ENCODE results near the gene MROH2A. TPM values are rescaled to one million over a fixed set of nuclear protein-coding genes. Genes with fewer than 3 reads are reported as not detected.

Gene MROH2A
- total and polyA plus RNA-seq, 9 of the 15 experiments (the other 6 are each of a cell fraction or from before 2014, with no cell fraction given) = 0.03 TPM; not detected in 8

DNA sequence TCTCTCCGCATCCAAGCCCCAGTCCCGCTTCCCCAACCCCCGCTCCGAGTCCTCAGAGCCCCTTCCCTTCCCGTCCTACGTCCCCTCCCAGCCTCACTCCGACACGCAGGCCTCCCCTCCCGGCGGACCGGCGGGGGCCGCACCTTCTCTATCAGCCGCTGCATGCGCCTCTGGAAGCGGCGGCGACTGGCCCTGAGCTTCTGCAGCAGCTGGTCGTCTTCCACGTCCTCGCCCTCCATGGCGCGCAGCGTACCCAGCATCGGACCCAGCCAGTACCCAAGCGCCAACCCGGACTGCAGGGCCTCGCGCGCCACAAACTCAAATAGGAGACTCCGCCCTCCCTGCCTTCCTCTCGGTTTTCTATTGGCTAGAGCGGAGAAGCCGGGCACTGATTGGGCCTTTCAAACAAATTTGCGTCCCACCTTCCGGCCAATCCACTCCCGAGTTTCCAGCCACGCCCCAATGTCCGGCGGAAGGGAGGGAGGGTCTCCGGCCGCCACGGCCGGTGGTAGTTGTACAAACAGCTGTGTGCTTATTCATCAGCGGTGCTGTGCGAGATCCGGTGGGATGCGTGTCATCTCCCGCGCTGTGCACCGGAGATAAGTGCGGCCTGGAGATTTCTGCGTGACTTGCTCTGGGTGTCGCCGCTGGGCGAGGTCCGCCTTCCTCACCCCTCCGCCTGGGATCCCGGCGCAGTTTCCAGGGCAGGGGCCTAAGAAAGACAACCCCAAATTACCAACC, 76.3 kb downstream of the MROH2A start, which contains the start of gene HJURP (continued):
- TF ChIP-seq, protein P1, sequence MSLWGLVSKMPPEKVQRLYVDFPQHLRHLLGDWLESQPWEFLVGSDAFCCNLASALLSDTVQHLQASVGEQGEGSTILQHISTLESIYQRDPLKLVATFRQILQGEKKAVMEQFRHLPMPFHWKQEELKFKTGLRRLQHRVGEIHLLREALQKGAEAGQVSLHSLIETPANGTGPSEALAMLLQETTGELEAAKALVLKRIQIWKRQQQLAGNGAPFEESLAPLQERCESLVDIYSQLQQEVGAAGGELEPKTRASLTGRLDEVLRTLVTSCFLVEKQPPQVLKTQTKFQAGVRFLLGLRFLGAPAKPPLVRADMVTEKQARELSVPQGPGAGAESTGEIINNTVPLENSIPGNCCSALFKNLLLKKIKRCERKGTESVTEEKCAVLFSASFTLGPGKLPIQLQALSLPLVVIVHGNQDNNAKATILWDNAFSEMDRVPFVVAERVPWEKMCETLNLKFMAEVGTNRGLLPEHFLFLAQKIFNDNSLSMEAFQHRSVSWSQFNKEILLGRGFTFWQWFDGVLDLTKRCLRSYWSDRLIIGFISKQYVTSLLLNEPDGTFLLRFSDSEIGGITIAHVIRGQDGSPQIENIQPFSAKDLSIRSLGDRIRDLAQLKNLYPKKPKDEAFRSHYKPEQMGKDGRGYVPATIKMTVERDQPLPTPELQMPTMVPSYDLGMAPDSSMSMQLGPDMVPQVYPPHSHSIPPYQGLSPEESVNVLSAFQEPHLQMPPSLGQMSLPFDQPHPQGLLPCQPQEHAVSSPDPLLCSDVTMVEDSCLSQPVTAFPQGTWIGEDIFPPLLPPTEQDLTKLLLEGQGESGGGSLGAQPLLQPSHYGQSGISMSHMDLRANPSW (CRISPR knock-in tag; IDR thresholded peaks at IDR 0.05) = no peak
- peak; percentile 21; the same call in 1 of the 2 replicates for TF ChIP-seq CHD2 (IDR thresholded peaks at IDR 0.05; ENCODE audit: low read depth, low read length)
- TF ChIP-seq NCOA4 (IDR thresholded peaks at IDR 0.05; ENCODE audit: partially characterized antibody) = no peak
- no peak for TF ChIP-seq ZNF217 (CRISPR knock-in tag; IDR thresholded peaks at IDR 0.05)
- no peak for TF ChIP-seq PRMT5 (CRISPR knock-in tag; IDR thresholded peaks at IDR 0.05)
- peak; percentile 22; the same call in 1 of the 2 replicates for TF ChIP-seq ZNF24 (IDR thresholded peaks at IDR 0.05)
- no peak for TF ChIP-seq NFXL1 (CRISPR knock-in tag; IDR thresholded peaks at IDR 0.05)
- no peak for TF ChIP-seq PTRF (tag; IDR thresholded peaks at IDR 0.05)
- TF ChIP-seq SRSF3 (IDR thresholded peaks at IDR 0.05; ENCODE audit: insufficient read depth, low read length) = no peak
- TF ChIP-seq HCFC1 (IDR thresholded peaks at IDR 0.05; ENCODE audit: low read depth, low read length) = peak; percentile 23; the same call in 1 of the 2 replicates
- TF ChIP-seq HNRNPL (IDR thresholded peaks at IDR 0.05; ENCODE audit: low read depth, low read length) = no peak
- TF ChIP-seq JUN (IDR thresholded peaks at IDR 0.05; ENCODE audit: borderline replicate concordance, low read depth, low read length) = peak; percentile 70; the same call in 1 of the 2 replicates
- no peak for TF ChIP-seq JUN (CRISPR knock-in tag; IDR thresholded peaks at IDR 0.05; ENCODE audit: borderline replicate concordance)
- no peak for TF ChIP-seq ZNF224 (CRISPR knock-in tag; IDR thresholded peaks at IDR 0.05)
- TF ChIP-seq ZNF124 (CRISPR knock-in tag; IDR thresholded peaks at IDR 0.05) = no peak
- TF ChIP-seq RNF2 (IDR thresholded peaks at IDR 0.05) = peak; percentile 75; the same call in 1 of the 2 replicates
- TF ChIP-seq L3MBTL2 (IDR thresholded peaks at IDR 0.05) = peak; percentile 88
- TF ChIP-seq CBX5 (IDR thresholded peaks at IDR 0.05; ENCODE audit: borderline replicate concordance, low read depth) = no peak
- TF ChIP-seq SMAD1 (IDR thresholded peaks at IDR 0.05; ENCODE audit: low read depth, low read length, partially characterized antibody) = no peak
- TF ChIP-seq, protein P2, sequence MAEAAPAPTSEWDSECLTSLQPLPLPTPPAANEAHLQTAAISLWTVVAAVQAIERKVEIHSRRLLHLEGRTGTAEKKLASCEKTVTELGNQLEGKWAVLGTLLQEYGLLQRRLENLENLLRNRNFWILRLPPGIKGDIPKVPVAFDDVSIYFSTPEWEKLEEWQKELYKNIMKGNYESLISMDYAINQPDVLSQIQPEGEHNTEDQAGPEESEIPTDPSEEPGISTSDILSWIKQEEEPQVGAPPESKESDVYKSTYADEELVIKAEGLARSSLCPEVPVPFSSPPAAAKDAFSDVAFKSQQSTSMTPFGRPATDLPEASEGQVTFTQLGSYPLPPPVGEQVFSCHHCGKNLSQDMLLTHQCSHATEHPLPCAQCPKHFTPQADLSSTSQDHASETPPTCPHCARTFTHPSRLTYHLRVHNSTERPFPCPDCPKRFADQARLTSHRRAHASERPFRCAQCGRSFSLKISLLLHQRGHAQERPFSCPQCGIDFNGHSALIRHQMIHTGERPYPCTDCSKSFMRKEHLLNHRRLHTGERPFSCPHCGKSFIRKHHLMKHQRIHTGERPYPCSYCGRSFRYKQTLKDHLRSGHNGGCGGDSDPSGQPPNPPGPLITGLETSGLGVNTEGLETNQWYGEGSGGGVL (CRISPR knock-in tag; IDR thresholded peaks at IDR 0.05) = no peak
- TF ChIP-seq CHD1 (IDR thresholded peaks at IDR 0.05; ENCODE audit: low read length) = no peak
- no peak; the same call in 1 of the 2 replicates for TF ChIP-seq SIN3B (IDR thresholded peaks at IDR 0.05; ENCODE audit: low read depth)
- TF ChIP-seq, protein P3, sequence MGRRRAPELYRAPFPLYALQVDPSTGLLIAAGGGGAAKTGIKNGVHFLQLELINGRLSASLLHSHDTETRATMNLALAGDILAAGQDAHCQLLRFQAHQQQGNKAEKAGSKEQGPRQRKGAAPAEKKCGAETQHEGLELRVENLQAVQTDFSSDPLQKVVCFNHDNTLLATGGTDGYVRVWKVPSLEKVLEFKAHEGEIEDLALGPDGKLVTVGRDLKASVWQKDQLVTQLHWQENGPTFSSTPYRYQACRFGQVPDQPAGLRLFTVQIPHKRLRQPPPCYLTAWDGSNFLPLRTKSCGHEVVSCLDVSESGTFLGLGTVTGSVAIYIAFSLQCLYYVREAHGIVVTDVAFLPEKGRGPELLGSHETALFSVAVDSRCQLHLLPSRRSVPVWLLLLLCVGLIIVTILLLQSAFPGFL (CRISPR knock-in tag; IDR thresholded peaks at IDR 0.05) = no peak
- no peak for TF ChIP-seq KAT2B (IDR thresholded peaks at IDR 0.05; ENCODE audit: low read depth, low read length)
- TF ChIP-seq ZNF146 (CRISPR knock-in tag; IDR thresholded peaks at IDR 0.05; ENCODE audit: unreplicated experiment) = no peak
- 0 out of 2 replicates have a peak, but pooled peaks have one; percentile 8 for TF ChIP-seq GATAD2B (IDR thresholded peaks at IDR 0.05; ENCODE audit: borderline replicate concordance)
